ENCODE results near the gene LENG8.

DNA sequence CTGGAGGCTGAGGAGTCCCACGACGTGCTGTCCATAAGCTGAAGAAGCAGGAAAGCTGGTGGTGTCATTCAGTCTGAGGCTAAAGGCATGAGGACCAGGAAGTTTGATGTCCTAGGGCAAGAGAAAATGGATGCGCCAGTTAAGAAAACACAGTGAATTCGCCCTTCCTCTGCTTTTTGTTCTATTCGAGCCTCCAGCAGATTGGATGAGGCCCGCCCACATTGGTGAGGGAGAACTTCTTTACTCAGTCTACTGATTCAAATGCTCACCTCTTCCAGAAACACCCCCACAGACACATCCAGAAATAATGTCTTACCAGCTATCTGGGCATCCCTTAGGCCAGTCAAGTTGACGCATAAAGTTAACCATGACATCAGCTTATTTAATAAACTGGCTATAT lies 41.2 kb upstream of the LENG8 start:
- TF ChIP-seq, protein P1, sequence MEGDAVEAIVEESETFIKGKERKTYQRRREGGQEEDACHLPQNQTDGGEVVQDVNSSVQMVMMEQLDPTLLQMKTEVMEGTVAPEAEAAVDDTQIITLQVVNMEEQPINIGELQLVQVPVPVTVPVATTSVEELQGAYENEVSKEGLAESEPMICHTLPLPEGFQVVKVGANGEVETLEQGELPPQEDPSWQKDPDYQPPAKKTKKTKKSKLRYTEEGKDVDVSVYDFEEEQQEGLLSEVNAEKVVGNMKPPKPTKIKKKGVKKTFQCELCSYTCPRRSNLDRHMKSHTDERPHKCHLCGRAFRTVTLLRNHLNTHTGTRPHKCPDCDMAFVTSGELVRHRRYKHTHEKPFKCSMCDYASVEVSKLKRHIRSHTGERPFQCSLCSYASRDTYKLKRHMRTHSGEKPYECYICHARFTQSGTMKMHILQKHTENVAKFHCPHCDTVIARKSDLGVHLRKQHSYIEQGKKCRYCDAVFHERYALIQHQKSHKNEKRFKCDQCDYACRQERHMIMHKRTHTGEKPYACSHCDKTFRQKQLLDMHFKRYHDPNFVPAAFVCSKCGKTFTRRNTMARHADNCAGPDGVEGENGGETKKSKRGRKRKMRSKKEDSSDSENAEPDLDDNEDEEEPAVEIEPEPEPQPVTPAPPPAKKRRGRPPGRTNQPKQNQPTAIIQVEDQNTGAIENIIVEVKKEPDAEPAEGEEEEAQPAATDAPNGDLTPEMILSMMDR (IDR thresholded peaks at IDR 0.05; ENCODE audit: insufficient read depth, low read length): no peak
- TF ChIP-seq, protein P2, sequence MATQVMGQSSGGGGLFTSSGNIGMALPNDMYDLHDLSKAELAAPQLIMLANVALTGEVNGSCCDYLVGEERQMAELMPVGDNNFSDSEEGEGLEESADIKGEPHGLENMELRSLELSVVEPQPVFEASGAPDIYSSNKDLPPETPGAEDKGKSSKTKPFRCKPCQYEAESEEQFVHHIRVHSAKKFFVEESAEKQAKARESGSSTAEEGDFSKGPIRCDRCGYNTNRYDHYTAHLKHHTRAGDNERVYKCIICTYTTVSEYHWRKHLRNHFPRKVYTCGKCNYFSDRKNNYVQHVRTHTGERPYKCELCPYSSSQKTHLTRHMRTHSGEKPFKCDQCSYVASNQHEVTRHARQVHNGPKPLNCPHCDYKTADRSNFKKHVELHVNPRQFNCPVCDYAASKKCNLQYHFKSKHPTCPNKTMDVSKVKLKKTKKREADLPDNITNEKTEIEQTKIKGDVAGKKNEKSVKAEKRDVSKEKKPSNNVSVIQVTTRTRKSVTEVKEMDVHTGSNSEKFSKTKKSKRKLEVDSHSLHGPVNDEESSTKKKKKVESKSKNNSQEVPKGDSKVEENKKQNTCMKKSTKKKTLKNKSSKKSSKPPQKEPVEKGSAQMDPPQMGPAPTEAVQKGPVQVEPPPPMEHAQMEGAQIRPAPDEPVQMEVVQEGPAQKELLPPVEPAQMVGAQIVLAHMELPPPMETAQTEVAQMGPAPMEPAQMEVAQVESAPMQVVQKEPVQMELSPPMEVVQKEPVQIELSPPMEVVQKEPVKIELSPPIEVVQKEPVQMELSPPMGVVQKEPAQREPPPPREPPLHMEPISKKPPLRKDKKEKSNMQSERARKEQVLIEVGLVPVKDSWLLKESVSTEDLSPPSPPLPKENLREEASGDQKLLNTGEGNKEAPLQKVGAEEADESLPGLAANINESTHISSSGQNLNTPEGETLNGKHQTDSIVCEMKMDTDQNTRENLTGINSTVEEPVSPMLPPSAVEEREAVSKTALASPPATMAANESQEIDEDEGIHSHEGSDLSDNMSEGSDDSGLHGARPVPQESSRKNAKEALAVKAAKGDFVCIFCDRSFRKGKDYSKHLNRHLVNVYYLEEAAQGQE (IDR thresholded peaks at IDR 0.05; ENCODE audit: insufficient replicate concordance, low read depth): no peak
- no peak for TF ChIP-seq POLR2AphosphoS5 (IDR thresholded peaks at IDR 0.05; ENCODE audit: low read depth)
- TF ChIP-seq SPI1 (IDR thresholded peaks at IDR 0.05; ENCODE audit: borderline replicate concordance, low read depth): no peak

All from HL-60 (cell line).